Mucosa of stomach (tissue), 1 donor: ENCODE data around the gene WNT9B.

ENCODE experiments used
- H3K27me3 ChIP-seq: one replicate; pipeline ENCODE4 v1.7.0; 2013; ENCODE audit warnings: mild to moderate bottlenecking, low read length; ENCODE audit not compliant: control insufficient read depth, insufficient read depth
- H3K36me3 ChIP-seq: one replicate; pipeline ENCODE4 v1.7.0; 2013; ENCODE audit warnings: low read length; ENCODE audit not compliant: control insufficient read depth, insufficient read depth
- H3K4me1 ChIP-seq: one replicate; pipeline ENCODE4 v1.7.0; 2013; ENCODE audit warnings: mild to moderate bottlenecking, low read length; ENCODE audit not compliant: control insufficient read depth, insufficient read depth
- H3K4me3 ChIP-seq: one replicate; pipeline ENCODE4 v1.7.0; 2013; ENCODE audit warnings: low read length
- H3K9ac ChIP-seq: one replicate; pipeline ENCODE4 v1.7.0; 2013; ENCODE audit warnings: mild to moderate bottlenecking, low read length, moderate library complexity
- H3K9me3 ChIP-seq: one replicate; pipeline ENCODE4 v1.7.0; 2013; ENCODE audit warnings: mild to moderate bottlenecking, low read length, moderate library complexity; ENCODE audit not compliant: control insufficient read depth
- donor health status: Pancreatic carcinoma.

WNT9B gene

GRCh38 chr17:46817151-46817900 lies 34.1 kb upstream of the WNT9B start:
- H3K36me3 ChIP-seq, result no peaks in the 10 kb centered on the region
- no peak overlapping the region for H3K9ac ChIP-seq
- no peaks in the 10 kb centered on the region for H3K9me3 ChIP-seq
- H3K4me1 ChIP-seq, result peaks cover 14% of the 10 kb centered on the region
- no peak overlapping the region for H3K4me3 ChIP-seq
- peaks cover 96% of the 10 kb centered on the region for H3K27me3 ChIP-seq

DNA sequence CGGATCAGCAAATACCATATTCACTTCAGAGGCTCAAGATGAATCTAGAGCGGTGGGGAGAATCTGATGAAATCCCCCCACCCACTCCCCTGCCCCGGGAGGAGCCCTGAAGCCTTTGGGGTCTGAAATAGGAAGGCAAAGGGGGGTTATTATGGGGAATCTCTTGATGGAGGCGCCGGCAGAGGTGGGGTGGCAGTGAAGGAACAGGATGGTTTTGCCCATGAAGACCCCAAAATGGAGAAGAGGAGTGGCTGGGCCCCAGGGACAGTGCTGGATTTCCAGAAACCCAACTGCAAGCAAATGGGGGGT lies 33.5 kb upstream of the WNT9B start:
- Histone ChIP-seq H3K4me1 (peaks cover 17% of the 10 kb centered on the region), H3K27me3 (peaks cover 96% of the 10 kb centered on the region), H3K4me3 (no peak overlapping the region), H3K36me3 (no peaks in the 10 kb centered on the region), H3K9ac (no peak overlapping the region), H3K9me3 (no peaks in the 10 kb centered on the region)

GRCh38 chr17:46818316-46818928 lies 33.0 kb upstream of the WNT9B start, which contains the start of gene WNT3:
Gene WNT3 (minus strand): TSS chr17:46818692. CDS start chr17:46818597, 95 bp downstream.
- no peaks in the 10 kb centered on the region for H3K36me3 ChIP-seq
- no peak within 1 kb of the TSS for H3K4me3 ChIP-seq
- peaks cover 17% of the 10 kb centered on the region for H3K4me1 ChIP-seq
- no peaks in the 10 kb centered on the region for H3K9me3 ChIP-seq
- H3K27me3 ChIP-seq, result peaks cover 90% of the 10 kb centered on the region
- H3K9ac ChIP-seq, result no peak within 1 kb of the TSS

DNA sequence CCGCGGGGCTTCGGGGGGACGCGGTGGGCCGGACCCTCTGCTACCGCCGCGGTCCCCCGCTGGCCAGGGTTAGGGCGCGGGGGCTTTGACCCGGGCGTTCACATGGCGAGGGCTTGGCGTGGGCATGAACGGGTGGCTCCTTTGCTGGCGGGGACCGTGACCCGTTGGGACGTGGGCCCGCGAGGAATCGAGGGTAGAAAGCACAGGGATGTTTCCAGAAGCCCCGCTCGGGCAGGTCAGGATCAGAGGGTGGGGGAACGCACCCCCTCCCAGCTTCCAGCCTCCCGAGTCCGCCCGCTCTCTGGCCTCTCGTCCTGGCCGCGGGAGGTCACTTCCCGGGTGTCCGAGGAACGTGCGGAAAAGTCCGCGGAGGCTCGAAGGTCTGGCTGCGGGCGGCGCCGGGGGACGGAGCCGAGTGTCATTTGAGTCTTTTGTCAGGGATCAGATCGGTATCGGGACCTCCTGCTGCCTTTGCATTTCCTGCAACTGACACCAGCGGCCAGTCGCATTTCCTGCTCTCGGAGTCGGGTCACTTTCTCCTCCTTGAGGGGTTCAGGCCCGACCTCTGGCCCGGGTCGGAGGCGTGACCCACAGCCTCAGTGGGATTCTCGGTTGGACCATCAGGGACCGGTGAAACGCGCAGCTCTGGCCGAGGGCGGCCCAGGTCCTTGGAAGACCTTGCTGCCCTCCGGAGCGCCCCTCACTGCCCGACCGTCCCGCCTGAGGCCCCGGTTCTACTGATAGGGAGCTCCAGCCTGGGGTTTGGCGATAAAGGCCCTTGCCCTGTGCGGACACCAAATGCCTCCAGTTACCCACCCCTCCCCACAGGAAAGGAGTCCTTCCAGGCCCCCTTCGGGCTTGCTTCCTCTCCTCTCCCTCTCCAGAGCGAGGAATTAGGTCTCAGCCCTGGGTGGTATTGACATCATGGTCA lies 32.2 kb upstream of the WNT9B start:
- no peak overlapping the region for H3K4me3 ChIP-seq
- no peak overlapping the region for H3K9ac ChIP-seq
- H3K4me1 ChIP-seq, result peaks cover 17% of the 10 kb centered on the region
- no peaks in the 10 kb centered on the region for H3K36me3 ChIP-seq
- H3K27me3 ChIP-seq, result peaks cover 84% of the 10 kb centered on the region
- H3K9me3 ChIP-seq, result no peaks in the 10 kb centered on the region

DNA sequence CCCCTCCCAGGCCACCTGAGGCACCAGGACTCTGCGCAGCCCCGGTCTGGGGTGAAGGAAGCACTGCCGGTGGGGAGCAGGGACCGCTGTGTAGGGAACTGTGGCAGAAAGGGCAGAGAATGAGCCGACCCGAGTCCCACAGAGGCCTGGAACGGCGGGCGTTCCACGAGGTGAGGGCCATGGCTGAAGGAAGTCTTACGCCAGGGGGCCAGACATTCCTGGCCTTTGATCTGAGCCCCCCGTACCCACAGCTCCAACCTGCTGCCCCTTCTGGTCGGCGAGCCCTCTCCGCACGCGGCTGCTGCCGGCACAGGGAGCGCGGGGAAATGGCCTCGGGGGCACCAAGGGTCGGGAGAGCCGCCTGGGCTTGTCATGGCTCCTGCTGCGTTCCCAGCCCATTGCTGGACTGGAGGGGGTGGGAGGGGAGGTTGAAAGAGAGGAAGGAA lies 31.5 kb upstream of the WNT9B start:
- Histone ChIP-seq H3K4me3 (no peak overlapping the region), H3K27me3 (peaks cover 77% of the 10 kb centered on the region), H3K9ac (no peak overlapping the region)

DNA sequence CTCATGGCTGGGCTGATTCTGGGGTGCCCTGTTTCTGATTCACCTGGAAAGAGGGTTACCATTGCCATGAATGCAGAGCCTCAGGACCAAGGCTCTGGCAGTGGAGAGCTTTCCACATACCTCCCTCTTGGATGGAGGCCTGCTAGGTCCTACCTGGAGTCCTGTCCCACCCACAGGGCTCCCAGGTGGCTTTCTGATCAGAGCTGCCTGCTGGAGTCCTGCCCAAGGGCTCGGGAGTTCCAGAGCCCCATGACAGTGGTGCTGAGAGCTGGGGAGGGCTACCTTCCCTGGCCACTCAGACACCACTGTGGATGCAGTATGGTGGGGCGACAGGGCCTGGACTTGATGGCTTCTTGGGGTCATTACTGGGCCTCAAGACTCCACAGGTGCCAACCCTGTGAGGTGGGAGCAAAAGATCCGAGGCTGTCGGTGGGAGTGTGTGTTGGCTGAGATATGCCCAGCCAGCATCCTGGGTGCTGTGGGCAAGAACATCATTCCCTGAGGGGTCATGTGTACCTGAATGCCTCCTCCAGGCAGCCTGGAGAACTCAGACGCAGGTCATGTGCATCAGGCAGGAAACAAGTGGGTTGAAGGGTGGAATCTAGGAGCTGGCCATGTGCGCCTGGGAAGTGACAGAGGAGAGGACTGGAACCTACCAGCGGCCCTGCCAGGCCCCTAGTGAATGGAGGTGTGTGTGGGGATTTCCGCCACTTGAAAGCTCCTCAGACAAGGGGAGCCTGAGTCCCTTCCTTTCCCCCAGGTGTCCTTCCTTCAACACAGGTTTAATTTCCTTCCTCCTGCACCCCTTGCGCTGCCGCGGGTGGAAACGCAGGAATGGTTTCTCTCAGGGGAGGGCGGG lies 30.6 kb upstream of the WNT9B start:
- Histone ChIP-seq H3K36me3 (no peaks in the 10 kb centered on the region), H3K4me3 (no peak overlapping the region), H3K4me1 (peaks cover 17% of the 10 kb centered on the region), H3K9ac (no peak overlapping the region), H3K9me3 (no peaks in the 10 kb centered on the region), H3K27me3 (peaks cover 68% of the 10 kb centered on the region)

More for the DNA sequence above, 31.5 kb upstream of the WNT9B start:
- H3K9me3 ChIP-seq, result no peaks in the 10 kb centered on the region
- no peaks in the 10 kb centered on the region for H3K36me3 ChIP-seq
- H3K4me1 ChIP-seq, result peaks cover 17% of the 10 kb centered on the region

DNA sequence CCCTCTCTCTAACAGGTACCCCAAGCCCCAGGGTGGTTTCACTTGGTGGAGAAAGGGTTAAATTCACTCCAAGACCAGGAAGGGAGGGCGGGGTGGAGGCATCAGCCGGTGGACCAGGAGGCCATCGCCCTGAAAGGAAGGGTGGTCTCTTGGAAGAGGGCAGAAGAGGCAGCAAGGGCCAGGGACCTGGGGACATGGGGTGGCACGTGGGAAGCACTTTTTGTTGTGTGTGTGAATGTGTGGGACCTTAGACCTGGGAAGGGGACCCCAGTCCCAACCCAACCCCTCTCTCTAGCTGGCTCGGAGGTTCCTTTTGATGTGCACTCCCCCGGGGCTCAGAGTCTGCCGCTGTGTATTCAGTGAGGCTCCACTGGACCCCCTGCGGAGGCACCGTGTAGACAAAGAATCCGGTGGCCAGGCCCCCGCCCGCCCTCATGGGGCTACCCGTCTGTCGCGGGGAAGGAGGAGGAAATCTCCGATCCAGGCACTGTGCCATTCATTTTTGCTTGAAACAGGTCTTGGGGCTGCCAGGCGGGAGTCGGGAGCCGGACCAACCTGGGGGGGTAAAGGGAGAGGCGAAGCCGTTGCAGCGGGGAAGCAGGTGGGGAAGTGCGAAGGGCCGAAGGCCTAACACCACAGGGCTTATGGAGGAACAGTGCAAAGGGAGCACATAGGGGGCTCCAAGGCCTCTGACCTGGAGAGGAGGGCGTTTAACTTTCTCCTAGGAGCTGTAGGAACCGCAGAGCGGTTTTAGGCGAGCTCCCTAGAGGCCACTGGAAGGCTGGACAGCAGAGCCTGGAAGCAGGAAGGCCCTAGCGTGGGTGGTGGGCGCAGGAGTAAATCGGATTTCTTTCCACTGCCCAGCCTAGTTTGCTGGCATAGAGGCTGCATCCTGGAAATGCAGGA lies 29.6 kb upstream of the WNT9B start:
- H3K36me3 ChIP-seq, result no peaks in the 10 kb centered on the region
- H3K4me3 ChIP-seq, result no peak overlapping the region
- no peaks in the 10 kb centered on the region for H3K9me3 ChIP-seq
- H3K9ac ChIP-seq, result no peak overlapping the region
- peaks cover 59% of the 10 kb centered on the region for H3K27me3 ChIP-seq
- peaks cover 17% of the 10 kb centered on the region for H3K4me1 ChIP-seq

DNA sequence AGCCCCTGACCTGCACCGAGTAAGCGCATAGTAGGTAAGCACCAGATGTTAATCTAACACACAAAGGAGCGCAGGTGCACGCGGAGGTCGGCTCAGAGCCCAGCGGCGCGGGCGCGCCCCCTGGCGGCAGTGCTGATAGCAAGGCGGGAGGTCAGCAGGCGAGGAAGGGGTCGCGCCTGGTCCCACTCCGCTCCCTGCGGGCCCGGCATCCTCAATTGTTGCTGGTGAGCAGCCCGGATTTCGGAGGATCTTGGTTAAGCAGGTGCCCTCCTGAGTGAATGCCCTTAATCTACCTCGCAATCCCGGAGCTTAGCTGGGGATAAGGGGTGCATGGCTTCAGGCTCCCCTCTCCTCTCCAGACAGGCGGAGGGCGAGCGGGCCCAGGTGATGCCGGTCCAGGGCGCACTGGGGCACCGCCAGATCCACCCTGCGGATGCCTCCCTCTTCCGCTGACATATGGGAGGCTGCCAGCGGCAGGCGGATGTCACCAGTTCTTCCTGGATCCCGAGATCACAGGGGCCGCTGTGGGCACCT lies 28.9 kb upstream of the WNT9B start:
- H3K36me3 ChIP-seq, result no peaks in the 10 kb centered on the region
- H3K4me3 ChIP-seq, result no peak overlapping the region
- H3K4me1 ChIP-seq, result peaks cover 17% of the 10 kb centered on the region
- peaks cover 55% of the 10 kb centered on the region for H3K27me3 ChIP-seq
- no peak overlapping the region for H3K9ac ChIP-seq
- no peaks in the 10 kb centered on the region for H3K9me3 ChIP-seq

DNA sequence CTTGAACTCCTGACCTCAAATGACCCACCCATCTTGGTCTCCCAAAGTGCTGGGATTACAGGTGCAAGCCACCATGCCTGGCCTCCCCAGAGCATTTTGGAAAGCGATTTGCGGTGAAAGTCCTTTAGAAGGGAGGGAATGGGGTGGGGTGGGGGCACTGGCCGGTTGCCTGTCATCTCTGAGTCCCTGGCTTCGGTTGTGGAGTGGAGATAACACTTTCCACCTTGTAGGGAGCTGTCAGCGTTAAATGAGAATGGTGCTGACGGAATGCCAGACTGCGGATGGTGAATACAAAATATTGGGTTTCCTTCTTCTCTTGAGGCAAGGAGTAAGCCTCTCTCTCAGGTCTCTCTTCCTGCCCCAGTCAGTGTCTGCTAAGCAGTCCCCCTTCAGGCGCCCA lies 27.7 kb upstream of the WNT9B start:
- peaks cover 46% of the 10 kb centered on the region for H3K27me3 ChIP-seq
- H3K9me3 ChIP-seq, result no peaks in the 10 kb centered on the region
- no peak overlapping the region for H3K4me3 ChIP-seq
- no peak overlapping the region for H3K9ac ChIP-seq
- H3K4me1 ChIP-seq, result peaks cover 13% of the 10 kb centered on the region
- no peaks in the 10 kb centered on the region for H3K36me3 ChIP-seq

- Histone ChIP-seq H3K36me3 (no peaks in the 10 kb centered on the region), H3K4me1 (peaks cover 4% of the 10 kb centered on the region), H3K27me3 (peaks cover 23% of the 10 kb centered on the region), H3K9me3 (no peaks in the 10 kb centered on the region), H3K4me3 (no peak overlapping the region), H3K9ac (no peak overlapping the region)
Measured at GRCh38 chr17:46826116-46826515, 25.3 kb upstream of the WNT9B start.
